ENCODE measurements around the gene BCAM. TPM values are rescaled to one million over a fixed set of nuclear protein-coding genes. Genes with fewer than 3 reads are reported as not detected.

Gene BCAM
- total RNA-seq, 4 donors from 2014 or later: 32.2 to 40.2 (median 37.1) TPM

GRCh38 chr19:44814517-44814916 lies 5.6 kb downstream of the BCAM start:
- Histone ChIP-seq H3K27ac (no peak overlapping the region), H3K4me1 (peaks cover 0 to 10% (median 0%) of the 10 kb centered on the region in 4 donors), H3K9me3 (no peaks in the 10 kb centered on the region), H3K36me3 (no peaks in the 10 kb centered on the region), H3K27me3 (no peaks in the 10 kb centered on the region), H3K4me3 (no peak overlapping the region)
- TF ChIP-seq CTCF (IDR thresholded peaks at IDR 0.05): no peak
- no peak for TF ChIP-seq POLR2A (IDR thresholded peaks at IDR 0.05)
- no peak for DNase-seq

DNA sequence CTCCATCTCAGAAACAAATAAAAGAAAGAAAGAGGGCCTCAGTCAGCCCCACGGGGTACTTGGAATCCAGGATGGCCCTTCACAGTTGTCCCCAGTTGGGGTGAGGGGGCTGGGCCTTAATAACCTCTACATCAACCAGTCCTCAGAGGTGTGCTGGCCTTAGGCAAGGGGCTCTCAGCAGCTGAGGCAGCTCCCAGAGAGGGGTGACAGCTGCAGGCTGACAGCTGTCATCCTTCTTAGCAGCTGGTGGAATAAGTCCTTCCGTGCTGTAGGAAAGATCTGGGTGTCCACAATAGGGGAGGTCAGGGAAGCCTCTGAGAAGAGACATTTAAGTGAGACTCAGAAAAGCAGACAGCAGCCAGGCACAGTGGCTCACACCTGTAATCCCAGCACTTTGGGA lies 7.4 kb downstream of the BCAM start:
- DNase-seq: no peak
- no peak for TF ChIP-seq CTCF (IDR thresholded peaks at IDR 0.05)
- no peak for TF ChIP-seq POLR2A (IDR thresholded peaks at IDR 0.05)
- no peak overlapping the region for H3K4me3 ChIP-seq

GRCh38 chr19:44817725-44818465 lies 9.0 kb downstream of the BCAM start:
- Histone ChIP-seq H3K9me3 (no peaks in the 10 kb centered on the region), H3K27ac (no peak overlapping the region), H3K4me1 (peaks cover 0 to 6% (median 0%) of the 10 kb centered on the region in 4 donors), H3K4me3 (no peak overlapping the region), H3K27me3 (no peaks in the 10 kb centered on the region), H3K36me3 (no peaks in the 10 kb centered on the region)
- TF ChIP-seq CTCF (IDR thresholded peaks at IDR 0.05) (no peak), POLR2A (IDR thresholded peaks at IDR 0.05) (no peak)
- DNase-seq: no peak

More for the DNA sequence above, 7.4 kb downstream of the BCAM start:
- H3K36me3 ChIP-seq: no peaks in the 10 kb centered on the region
- no peaks in the 10 kb centered on the region for H3K27me3 ChIP-seq
- H3K27ac ChIP-seq: no peak overlapping the region
- no peaks in the 10 kb centered on the region for H3K9me3 ChIP-seq
- peaks cover 0 to 6% (median 0%) of the 10 kb centered on the region in 4 donors for H3K4me1 ChIP-seq

DNA sequence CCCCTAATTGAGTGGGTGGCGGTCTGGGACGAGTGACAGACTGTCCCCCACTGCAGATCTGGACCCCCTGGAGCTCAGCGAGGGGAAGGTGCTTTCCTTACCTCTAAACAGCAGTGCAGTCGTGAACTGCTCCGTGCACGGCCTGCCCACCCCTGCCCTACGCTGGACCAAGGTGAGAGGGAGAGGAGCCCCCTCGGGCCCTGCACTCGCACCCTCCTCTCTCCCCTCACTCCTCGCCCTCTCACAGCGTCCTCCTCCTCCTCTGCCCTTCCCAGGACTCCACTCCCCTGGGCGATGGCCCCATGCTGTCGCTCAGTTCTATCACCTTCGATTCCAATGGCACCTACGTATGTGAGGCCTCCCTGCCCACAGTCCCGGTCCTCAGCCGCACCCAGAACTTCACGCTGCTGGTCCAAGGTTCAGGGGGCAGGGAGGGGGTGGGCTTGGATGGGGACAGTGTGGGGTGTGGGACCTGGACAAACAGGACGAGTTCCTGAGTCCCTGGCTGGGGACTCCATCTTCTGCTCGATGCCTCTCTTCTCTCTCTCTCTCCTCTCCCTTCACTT lies 9.6 kb downstream of the BCAM start:
- no peak overlapping the region for H3K27ac ChIP-seq

DNA sequence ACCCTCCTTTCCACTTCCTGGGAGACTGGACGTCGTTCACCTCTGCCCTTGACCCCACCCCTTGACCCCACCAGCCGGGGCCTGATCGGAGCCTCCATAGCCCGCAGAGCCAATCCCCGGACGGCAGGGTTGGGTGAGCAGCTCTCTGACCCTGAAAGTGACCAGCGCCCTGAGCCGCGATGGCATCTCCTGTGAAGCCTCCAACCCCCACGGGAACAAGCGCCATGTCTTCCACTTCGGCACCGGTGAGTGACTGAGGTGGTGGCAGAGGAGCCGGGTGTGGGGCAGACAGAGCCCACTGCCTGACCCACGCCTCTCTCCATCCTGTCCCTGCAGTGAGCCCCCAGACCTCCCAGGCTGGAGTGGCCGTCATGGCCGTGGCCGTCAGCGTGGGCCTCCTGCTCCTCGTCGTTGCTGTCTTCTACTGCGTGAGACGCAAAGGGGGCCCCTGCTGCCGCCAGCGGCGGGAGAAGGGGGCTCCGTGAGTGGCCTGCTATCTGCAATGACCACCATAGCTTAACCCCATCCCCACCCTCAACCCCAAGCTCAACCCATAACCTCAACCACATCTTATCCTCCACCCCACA lies 10.4 kb downstream of the BCAM start:
- no peak for TF ChIP-seq CTCF (IDR thresholded peaks at IDR 0.05)
- TF ChIP-seq POLR2A (IDR thresholded peaks at IDR 0.05): no peak
- H3K9me3 ChIP-seq: no peaks in the 10 kb centered on the region
- no peak for DNase-seq
- H3K27ac ChIP-seq: no peak overlapping the region
- H3K36me3 ChIP-seq: no peaks in the 10 kb centered on the region
- H3K27me3 ChIP-seq: no peaks in the 10 kb centered on the region
- H3K4me3 ChIP-seq: no peak overlapping the region
- peaks cover 0 to 6% (median 0%) of the 10 kb centered on the region in 4 donors for H3K4me1 ChIP-seq

More for the DNA sequence above, 9.6 kb downstream of the BCAM start:
- Histone ChIP-seq H3K4me1 (peaks cover 0 to 6% (median 0%) of the 10 kb centered on the region in 4 donors), H3K36me3 (no peaks in the 10 kb centered on the region), H3K4me3 (no peak overlapping the region), H3K27me3 (no peaks in the 10 kb centered on the region), H3K9me3 (no peaks in the 10 kb centered on the region)
- TF ChIP-seq POLR2A (IDR thresholded peaks at IDR 0.05) (no peak), CTCF (IDR thresholded peaks at IDR 0.05) (no peak)
- no peak for DNase-seq
